ENCODE results near the gene CHD3.
A peak's percentile ranks its signal among the peaks of the same experiment; 100 is the strongest.

Gene CHD3

GRCh38 chr17:7888184-7888920, at the start of gene CHD3:
Gene CHD3, plus strand, starts transcription at chr17:7888789. Its CDS starts 212 bp downstream, at chr17:7889001.
- DNase-seq (ENCODE audit: low spot score) = peak; percentile 32

GRCh38 chr17:7839190-7839875, 49.3 kb upstream of the CHD3 start:
- no peak for DNase-seq (ENCODE audit: low spot score)

- no peak for DNase-seq (ENCODE audit: low spot score)
Observed at GRCh38 chr17:7839876-7840261, 48.7 kb upstream of the CHD3 start.

GRCh38 chr17:7840441-7840840, 48.1 kb upstream of the CHD3 start:
- no peak for DNase-seq (ENCODE audit: low spot score)

- DNase-seq (ENCODE audit: low spot score) = no peak
Observed at GRCh38 chr17:7840875-7841274, 47.7 kb upstream of the CHD3 start.

GRCh38 chr17:7841396-7841914, 47.1 kb upstream of the CHD3 start:
- DNase-seq (ENCODE audit: low spot score) = peak; percentile 96

- peak; percentile 83 for DNase-seq (ENCODE audit: low spot score)
Observed at GRCh38 chr17:7841915-7842379, 46.6 kb upstream of the CHD3 start.

GRCh38 chr17:7842380-7843256, 46.0 kb upstream of the CHD3 start:
- DNase-seq (ENCODE audit: low spot score) = peak; percentile 97

GRCh38 chr17:7843257-7843535, 45.4 kb upstream of the CHD3 start:
- DNase-seq (ENCODE audit: low spot score) = no peak

GRCh38 chr17:7843536-7844291, 44.9 kb upstream of the CHD3 start:
- DNase-seq (ENCODE audit: low spot score) = peak; percentile 91

GRCh38 chr17:7844292-7845154, 44.1 kb upstream of the CHD3 start:
- DNase-seq (ENCODE audit: low spot score) = peak; percentile 86

GRCh38 chr17:7845359-7846062, 43.1 kb upstream of the CHD3 start:
- DNase-seq (ENCODE audit: low spot score) = no peak

- DNase-seq (ENCODE audit: low spot score) = no peak
Observed at GRCh38 chr17:7846063-7846735, 42.4 kb upstream of the CHD3 start.

GRCh38 chr17:7846765-7847661, 41.6 kb upstream of the CHD3 start:
- no peak for DNase-seq (ENCODE audit: low spot score)

- no peak for DNase-seq (ENCODE audit: low spot score)
Observed at GRCh38 chr17:7848131-7848579, 40.4 kb upstream of the CHD3 start.

GRCh38 chr17:7848739-7849129, 39.9 kb upstream of the CHD3 start:
- no peak for DNase-seq (ENCODE audit: low spot score)

GRCh38 chr17:7849130-7849750, 39.3 kb upstream of the CHD3 start:
- no peak for DNase-seq (ENCODE audit: low spot score)
